HG03103 (cell line): ENCODE measurements around the gene ABHD18.
"Not testable (repeated sequence)": the region's sequence is repeated elsewhere in the genome, so short reads cannot be mapped to it uniquely, and the experiment has no call there.

Experiments used
- ATAC-seq: cut with Tn5 transposase; IDR thresholded peaks from one replicate; pipeline ENCODE4 v1.9.1; 2021; ENCODE audit warnings: low read depth; ENCODE audit not compliant: unreplicated experiment

The ABHD18 gene

DNA sequence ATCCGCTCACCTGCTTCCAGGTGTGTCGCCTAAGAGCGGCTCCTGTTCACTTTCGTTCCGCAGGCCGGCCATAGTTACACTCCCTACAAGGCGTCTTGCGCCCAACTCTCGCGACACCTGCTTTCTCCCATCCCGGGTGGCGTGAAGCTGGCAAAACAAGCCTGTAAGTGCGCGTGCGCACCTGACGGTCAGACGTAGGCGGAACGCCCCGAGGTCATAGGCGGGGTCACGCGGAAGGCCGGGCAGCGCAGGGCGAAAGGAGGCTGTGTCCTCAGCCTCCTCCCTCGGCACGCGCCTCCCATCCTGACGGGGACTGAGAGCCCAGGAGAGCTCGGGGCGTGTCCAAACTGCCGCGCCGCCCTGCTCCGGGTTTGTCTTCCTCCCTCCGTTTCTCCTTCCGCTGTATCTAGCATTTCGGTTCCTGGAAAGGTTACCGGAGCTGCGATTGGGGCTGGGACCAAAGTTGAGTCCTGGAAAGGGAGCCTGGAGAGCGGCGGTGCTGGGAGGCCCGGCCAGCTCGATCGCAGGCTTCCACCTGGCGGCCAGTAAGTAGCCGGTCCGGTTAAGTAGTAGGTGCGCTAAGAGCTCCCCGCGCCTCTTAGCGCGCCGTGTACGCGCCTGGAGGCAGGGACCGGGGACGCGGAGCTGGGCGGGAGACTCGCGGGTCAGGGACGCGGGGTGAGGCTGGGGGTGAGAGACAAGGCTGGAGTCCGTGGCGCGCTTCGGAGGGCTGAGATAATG, at the start of gene ABHD18, which contains the start of gene MFSD8:
ABHD18 (plus strand) TSS at position 345 of the 741 bp plus-strand sequence. CDS start 17,550 bp downstream, outside the sequence.
MFSD8 (minus strand) TSS at position 112 of the 741 bp plus-strand sequence; CDS start at position 72, 40 bp downstream.
- peak; percentile 94 for ATAC-seq

DNA sequence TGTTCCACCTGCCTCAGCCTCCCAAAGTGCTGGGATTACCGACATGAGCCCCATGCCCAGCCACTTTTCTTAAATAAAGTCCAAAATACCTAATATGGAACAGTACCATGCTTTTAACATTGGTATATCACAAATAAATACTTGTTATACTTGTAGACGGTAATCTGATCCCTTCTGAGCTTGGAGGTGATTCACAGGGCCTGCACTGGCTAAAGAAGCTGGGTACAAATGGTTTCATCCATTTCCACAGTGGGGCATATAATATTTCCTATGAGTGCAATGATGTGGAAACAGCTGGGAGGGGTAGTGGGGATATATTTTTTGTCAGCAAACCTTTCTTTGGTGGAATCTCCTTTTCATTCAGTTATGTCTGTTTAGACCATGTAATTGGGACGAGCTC, 48.7 kb upstream of the ABHD18 start:
- no peak for ATAC-seq

DNA sequence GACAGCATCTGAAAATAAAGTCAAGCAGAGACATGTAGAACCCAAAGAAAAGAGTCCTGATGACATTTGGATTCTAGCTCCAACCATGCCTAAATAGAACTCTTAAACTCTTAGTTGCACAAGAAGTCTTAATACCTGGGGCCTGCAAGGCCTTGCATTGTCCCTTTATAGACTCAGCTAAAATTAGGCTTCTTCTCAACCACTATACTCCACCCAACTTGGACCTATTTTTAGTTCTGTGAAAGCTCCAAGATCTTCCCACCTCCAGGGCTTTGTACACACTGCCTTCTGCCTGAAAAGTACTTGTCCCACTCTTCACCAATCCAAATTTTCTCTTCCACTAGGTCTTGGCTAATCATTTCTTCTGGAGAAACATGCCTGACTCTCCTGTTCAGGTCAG, 48.1 kb upstream of the ABHD18 start:
- ATAC-seq: no peak

DNA sequence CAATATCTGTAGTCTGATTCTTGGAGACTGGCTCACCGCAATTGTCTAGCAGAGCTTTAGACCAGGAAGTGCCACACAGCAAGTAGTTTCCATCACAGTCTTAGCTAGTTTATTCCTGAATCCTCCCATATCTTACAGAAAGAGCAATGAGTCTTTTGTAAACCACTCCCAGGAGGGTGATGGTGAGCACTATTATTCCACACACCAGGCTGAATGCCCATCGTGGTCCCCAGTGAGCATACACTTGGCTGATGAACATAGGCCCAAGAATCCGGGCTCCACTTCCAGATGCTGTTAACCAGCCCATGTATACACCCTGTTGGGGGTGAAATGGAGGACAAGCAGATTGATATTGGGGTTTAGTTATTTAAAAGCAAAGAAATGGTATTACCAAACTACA, 44.7 kb upstream of the ABHD18 start:
- ATAC-seq: no peak

DNA sequence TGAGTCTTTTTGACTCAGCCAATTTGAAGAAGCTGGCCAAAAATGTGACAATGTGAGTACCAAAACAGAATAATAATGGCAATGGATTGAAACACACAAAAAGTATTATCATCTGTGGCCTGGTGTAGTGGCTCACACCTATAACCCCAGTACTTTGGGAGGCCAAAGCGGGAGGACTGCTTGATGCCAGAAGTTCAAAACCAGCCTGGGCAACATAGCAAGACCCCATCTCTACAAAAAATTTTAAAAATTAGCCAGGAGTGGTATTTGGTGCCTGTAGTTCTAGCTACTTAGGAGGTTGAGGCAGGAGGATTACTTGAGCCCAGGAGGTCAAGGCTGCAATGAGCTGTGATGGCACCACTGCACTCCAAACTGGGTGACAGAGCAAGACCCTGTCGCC, 43.0 kb upstream of the ABHD18 start:
- ATAC-seq: no peak

DNA sequence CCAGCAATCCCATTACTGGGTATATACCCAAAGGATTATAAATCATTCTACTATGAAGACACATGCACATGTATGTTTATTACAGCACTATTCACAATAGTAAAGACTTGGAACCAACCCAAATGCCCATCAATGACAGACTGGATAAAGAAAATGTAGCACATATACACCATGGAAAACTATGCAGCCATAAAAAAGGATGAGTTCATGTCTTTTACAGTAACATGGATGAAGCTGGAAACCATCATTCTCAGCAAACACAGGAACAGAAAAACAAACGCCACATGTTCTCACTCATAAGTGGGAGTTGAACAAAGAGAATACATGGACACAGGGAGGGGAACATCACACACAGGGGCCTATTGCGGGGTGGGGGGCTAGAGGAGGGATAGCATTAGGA, 39.5 kb upstream of the ABHD18 start:
- ATAC-seq: not testable (repeated sequence)

DNA sequence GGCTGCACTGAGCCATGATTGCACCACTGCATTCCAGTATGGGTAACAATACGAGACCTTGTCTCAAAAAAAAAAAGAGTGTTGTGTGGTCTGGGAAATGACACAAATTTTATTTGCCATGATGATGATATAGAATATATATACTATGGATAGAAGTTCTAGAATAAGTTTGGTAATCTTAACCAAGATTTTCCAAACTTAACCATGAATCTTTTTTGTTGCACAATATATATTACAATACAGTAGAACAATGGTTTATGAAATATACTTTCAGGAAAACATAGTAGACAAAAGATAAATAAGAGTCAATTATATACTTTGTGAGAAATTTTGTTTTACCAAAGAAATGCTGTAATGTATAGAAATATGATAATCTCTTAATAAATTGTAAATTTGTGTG, 35.0 kb upstream of the ABHD18 start:
- no peak for ATAC-seq

DNA sequence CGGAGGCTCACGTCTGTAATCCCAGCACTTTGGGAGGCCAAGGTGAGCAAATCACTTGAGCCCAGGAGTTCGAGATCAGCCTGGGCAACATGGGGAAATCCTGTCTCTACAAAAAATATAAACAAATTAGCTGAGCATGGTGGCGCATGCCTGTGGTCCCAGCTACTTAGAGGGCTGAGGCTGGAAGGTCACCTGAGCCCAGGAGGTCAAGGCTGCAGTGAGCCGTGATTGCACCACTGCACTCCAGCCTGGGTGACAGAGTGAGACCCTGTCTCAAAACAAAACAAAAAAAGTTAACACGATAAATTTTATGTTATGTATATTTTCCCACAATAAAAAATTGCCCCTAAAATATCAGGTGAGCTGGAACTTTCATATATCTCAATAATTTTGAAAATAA, 33.4 kb upstream of the ABHD18 start:
- not testable (repeated sequence) for ATAC-seq

DNA sequence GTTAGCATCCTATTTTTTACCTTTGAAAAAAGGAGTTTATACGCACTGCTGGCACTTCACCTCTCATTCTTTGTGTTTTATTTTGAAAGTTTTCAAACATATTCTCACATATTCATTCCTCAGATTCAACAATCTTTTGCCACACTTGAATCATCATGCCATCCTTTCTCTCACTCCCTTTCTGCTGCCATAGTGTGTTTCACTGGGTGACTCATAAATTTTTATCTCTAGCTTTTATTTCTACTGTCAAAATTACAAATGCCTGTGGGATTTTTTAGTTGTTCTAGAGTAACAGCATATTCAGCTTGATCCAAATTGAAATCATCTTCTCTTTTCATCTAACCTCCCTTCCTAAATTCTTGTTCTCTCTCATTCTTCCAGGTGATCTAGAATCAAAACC, 28.2 kb upstream of the ABHD18 start:
- ATAC-seq: no peak

DNA sequence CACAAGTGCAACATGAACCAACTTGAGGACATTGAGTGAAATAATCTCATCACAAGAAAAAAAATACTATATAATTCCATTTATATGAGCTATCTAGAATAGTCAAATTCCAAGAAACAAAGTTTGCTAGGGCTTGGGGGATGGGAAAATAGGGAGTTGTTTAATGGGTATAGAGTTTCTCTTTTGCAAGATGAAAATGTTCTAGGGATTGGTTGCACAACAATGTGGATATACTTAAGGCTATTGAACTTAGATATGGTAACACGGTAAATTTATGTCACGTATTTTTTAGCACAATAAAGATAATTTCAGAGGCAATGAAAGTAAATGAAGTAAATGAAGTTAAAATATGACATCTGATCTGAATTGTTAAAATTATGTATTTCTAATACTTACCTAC, 8.1 kb upstream of the ABHD18 start:
- ATAC-seq: no peak

DNA sequence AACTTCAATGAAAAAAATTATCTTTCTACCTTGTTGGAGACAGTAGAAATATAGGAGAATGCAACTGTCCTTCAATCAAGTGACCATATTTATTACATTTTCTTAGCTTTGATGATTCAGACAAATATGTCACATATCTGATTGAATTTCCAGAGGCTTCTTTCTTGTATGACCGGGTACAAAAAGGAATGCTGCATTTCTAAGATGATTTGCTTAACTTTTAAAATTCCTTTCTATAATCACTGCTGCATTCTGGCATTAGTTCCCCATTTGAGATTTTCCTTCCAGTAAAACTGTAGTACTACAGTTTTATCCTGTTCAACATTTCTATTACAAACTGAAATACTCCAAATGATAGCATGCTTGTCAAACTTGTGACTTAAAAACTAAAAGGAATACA, 5.4 kb upstream of the ABHD18 start:
- no peak for ATAC-seq

DNA sequence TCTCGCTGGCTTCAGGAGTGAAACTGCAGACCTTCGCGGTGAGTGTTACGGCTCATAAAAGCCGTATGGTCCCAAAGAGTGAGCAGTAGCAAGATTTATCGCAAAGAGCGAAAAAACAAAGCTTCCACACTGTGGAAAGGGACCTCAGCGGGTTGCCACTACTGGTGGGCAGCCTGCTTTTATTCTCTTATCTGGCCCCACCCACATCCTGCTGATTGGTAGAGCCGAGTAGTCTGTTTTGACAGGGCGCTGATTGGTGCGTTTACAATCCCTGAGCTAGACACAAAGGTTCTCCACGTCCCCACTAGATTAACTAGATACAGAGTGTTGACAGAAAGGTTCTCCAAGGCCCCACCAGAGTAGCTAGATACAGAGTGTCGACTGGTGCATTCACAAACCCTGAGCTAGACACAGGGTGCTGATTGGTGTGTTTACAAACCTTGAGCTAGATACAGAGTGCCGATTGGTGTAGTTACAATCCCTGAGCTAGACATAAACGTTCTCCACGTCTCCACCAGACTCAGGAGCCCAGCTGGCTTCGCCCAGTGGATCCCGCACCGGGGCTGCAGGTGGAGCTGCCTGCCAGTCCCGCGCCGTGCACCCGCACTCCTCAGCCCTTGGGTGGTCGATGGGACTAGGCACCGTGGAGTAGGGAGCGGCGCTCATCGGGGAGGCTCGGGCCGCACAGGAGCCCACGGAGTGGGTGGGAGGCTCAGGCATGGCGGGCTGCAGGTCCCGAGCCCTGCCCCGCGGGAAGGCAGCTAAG, 1.4 kb upstream of the ABHD18 start:
- not testable (repeated sequence) for ATAC-seq

DNA sequence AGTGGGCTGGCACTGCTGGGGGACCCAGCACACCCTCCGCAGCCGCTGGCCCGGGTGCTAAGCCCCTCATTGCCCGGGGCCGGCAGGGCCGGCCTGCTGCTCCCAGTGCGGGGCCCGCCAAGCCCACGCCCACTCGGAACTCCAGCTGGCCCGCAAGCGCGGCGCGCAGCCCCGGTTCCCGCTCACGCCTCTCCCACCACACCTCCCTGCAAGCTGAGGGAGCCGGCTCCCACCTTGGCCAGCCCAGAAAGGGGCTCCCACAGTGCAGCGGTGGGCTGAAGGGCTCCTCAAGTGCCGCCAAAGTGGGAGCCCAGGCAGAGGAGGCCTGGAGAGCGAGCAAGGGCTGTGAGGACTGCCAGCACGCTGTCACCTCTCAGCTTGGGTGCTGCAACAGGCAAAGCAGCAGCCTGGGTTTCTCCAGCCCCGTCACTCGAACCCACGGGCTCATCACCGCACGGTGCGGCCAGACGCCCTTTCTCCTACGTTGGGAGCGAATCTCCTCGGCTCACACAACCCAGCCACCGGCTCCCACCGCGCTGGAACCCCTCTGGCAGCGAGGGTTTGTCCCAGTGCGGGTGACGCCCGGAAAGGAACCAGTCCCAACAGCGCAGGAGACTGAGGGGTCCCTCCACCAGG, 662 bp upstream of the ABHD18 start:
- peak; percentile 15 for ATAC-seq

DNA sequence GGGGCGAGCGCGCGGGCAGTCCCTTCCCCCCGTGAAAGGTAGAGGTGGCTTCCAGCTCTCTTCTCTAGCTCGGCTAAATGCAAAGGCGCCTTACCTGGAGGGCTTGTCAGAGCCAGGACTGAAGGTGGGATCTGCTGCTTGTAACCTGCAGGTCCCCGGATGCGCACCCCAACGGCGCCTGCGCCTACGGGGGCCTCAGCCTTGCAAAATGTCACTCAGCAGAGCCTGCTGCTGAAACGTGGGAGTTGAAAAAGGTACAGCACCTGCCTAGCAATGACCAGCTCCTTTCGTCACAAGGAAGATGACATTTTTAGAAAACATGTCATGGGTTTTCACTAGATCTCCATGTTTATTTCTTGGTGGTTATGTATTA, 583 bp downstream of the ABHD18 start:
- peak; percentile 26 for ATAC-seq

DNA sequence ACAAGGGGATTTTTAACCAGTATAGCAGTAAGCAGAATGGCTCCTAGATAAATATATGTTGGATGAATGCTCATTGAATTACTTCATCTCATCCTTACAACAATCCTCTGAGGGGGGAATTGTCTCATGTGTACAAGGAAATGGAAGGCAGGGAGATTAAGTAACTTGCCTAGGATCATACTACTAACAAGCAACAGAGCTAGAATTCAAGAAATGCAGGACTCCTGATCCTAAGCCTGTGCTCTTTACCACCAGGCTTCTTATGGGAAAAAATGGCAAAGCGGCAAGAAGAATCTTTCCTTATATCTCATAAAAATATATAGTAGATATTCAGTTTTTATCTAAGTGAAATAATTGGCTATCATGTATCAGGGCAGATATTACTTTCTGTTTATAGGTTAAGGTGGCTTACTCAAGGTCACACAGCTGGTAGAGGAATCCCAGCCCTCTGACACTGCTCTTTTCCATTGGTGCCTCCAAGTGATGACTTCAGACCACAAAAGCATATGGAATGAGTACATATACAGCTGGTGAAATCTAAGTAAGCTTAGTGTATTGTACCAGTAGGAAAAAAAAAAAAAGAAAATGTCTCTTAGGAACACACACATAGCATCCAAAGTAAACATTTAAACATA, 2.1 kb downstream of the ABHD18 start:
- ATAC-seq: no peak

DNA sequence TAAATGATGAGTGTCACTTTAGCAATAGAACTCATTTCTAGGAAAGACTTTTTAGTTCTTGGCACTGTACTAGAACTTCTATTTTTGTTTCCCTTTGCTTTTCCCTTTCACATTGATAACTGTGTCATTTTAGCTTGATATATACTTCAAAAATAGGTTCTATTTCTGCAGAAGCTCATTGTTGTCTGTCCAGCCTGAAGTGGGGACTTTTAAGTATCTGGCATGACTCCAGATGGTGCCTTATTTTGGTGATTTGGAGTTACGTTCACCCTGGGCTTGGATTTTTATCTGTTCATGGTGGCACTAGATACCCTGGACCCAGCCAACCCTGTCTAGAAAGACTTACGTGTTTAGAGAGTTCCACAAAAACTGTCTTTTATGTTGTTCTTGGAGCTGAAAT, 3.4 kb downstream of the ABHD18 start:
- ATAC-seq: no peak

DNA sequence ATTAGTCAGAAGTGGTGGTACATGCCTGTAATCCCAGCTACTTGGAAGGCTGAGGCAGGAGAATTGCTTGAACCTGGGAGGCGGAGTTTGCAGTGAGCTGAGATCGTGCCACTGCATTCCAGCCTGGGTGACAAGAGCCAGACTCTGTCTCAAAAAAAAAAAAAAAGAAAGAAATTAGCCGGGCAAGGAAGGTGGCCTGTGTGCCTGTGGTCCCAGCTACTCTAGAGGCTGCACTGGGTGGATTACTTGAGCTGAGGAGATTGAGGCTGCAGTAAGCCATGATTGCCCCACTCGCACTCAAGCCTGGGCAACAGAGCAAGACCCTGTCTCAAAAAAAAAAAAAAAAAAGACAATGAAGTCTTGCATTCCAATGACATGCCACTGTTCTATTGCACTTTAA, 5.7 kb downstream of the ABHD18 start:
- ATAC-seq: not testable (repeated sequence)

DNA sequence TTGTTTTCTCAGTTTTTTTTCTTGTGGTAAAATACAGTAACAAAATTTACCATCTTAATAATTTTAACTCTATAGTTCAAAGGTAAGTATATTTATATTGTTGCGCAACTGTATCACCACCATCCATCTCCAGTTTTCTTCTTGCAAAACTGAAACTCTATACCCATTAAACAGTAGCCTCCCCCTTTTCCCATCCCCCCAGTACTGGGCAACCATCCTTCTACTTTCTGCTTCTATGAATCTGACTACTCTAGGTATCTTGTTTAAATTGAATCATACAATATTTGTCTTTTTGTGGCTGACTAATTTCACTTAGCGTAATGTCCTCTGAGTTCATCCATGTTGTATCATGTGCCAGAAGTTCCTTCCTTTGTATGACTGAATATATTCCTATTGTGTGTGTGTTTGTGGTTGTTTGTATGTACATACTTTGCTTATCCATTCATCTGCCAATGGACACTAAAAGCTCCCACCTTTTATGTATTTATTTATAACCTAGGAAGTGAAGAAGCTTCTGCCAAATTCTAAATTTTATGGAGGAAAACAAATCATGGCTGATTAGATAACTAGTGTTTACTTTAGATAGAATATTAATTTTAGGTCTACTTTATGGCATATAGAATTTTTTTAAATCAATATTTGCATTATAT, 10.0 kb downstream of the ABHD18 start:
- no peak for ATAC-seq

DNA sequence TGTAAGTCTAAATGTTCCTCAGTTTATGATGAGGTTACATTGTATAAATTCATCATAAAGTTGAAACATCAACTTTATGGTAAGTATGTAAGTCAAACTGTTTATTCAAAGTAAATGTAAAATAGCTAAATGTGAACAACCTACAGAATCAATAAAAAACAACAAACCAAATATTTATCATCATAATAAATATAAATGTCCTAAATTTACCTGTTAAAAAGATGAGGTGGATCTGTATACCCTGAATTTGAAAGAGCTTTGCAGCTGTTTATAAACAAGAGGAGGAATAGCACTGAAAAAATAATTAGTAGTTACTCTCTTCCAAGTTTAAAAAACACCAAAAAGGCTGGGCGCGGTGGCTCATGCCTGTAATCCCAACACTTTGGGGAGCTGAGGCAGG, 13.7 kb downstream of the ABHD18 start:
- no peak for ATAC-seq

DNA sequence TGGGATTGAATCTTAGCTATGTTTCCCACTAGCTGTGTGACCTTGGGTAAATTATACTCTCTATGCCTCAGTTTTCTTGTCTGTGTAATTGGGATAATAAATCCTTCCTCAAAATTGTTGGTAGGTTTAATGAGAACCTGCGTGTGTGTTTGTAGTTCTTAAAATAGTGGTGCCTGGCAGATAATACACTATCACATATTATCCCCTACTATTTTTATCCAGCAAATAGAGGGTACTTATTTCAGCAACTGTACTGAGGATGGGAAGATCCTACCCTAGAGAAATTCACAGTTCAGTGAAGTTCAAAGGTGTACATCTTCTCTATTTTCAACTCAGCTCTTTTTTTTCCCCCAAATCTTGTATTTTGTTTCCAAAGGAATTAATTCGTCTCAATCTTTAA, 17.2 kb downstream of the ABHD18 start:
- no peak for ATAC-seq

DNA sequence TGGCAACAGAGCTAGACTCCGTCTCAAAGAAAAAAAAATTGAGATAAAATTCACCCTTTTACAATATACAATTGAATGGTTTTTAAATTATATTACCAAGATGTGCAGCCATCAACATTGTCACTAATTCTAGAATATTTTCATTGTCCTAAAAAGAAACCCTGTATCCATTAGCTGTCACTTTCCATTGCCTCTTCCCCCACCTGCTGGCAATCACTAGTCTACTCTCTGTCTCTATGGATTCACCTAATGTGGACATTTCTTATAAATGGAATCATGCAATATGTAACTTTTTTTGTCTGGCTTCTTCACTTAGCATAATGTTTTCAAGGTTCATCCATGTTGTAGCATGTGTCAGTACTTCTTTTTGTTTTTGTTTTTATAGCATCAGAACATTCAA, 20.8 kb downstream of the ABHD18 start:
- ATAC-seq: no peak
